SU-DHL-6 (cell line): Measurements from ENCODE around the gene ANKFY1.

ENCODE experiments used
- H2AFZ ChIP-seq: fragments of 200-600 bp; sonication (generic); 2 replicates; pipeline ENCODE4 v1.6.1; 2014; ENCODE audit warnings: low read depth, mild to moderate bottlenecking, moderate library complexity, mixed read lengths, antibody characterized with exemption, low read length; ENCODE audit not compliant: severe bottlenecking
- H3F3A ChIP-seq: fragments of 200-600 bp; shearing (Covaris generic); 2 replicates; pipeline ENCODE4 v1.6.0; 2016; ENCODE audit warnings: antibody characterized with exemption, mild to moderate bottlenecking; ENCODE audit not compliant: insufficient read depth
- H3K27ac ChIP-seq: fragments of 200-600 bp; sonication (generic); 2 replicates; pipeline ENCODE4 v1.5.1; 2016; ENCODE audit warnings: low read depth, mild to moderate bottlenecking, low read length, moderate library complexity, mixed read lengths
- H3K27me3 ChIP-seq: fragments of 200-600 bp; sonication (generic), shearing (Covaris generic); 2 replicates; pipeline ENCODE4 v1.6.0; 2014; ENCODE audit warnings: mild to moderate bottlenecking, low read length
- H3K36me3 ChIP-seq: fragments of 200-600 bp; sonication (generic); 2 replicates; pipeline ENCODE4 v1.6.1; 2014; ENCODE audit warnings: mild to moderate bottlenecking, low read length, mixed read lengths
- H3K4me2 ChIP-seq: fragments of 300-600, 200-600 bp; shearing (Covaris generic), sonication (generic); 2 replicates; pipeline ENCODE4 v1.6.0; 2014; ENCODE audit warnings: low read length, low read depth, mild to moderate bottlenecking; ENCODE audit not compliant: poor library complexity, severe bottlenecking
- H3K4me3 ChIP-seq: fragments of 200-600 bp; sonication (generic); 2 replicates; pipeline ENCODE4 v1.5.1; 2014; ENCODE audit warnings: antibody characterized with exemption, low read length, mild to moderate bottlenecking, mixed read lengths; ENCODE audit not compliant: insufficient read depth, poor library complexity, severe bottlenecking
- H3K79me2 ChIP-seq: fragments of 200-600 bp; sonication (generic); 2 replicates; pipeline ENCODE4 v1.6.1; 2014; ENCODE audit warnings: mild to moderate bottlenecking, low read length, moderate library complexity; ENCODE audit not compliant: insufficient read depth
- H3K9ac ChIP-seq: fragments of 200-600 bp; sonication (generic); 2 replicates; pipeline ENCODE4 v1.7.0; 2014; ENCODE audit warnings: mild to moderate bottlenecking, low read length
- H3K9me2 ChIP-seq: fragments of 200-600 bp; sonication (generic); replicated peaks from 2 replicates; pipeline ENCODE4 v1.6.1; 2014; ENCODE audit warnings: low read length; ENCODE audit not compliant: insufficient read depth
- H3K9me3 ChIP-seq: fragments of 200-600 bp; sonication (generic); 2 replicates; pipeline ENCODE4 v1.6.1; 2014; ENCODE audit warnings: low read length, mixed read lengths; ENCODE audit not compliant: insufficient read depth
- H4K20me1 ChIP-seq: fragments of 200-600 bp; sonication (generic); 2 replicates; pipeline ENCODE4 v1.6.1; 2014; ENCODE audit warnings: low read depth, mild to moderate bottlenecking, antibody characterized with exemption, low read length, moderate library complexity, mixed read lengths
- EZH2phosphoT487 ChIP-seq: fragments of 200-600 bp; sonication (generic), shearing (Covaris generic); conservative IDR thresholded peaks from 2 replicates; pipeline ENCODE4 v1.6.1; 2018; ENCODE audit warnings: mild to moderate bottlenecking, antibody characterized with exemption, low read length, moderate library complexity, mixed read lengths
- TF ChIP-seq, protein P1 (sequence below): fragments of 200-600 bp; sonication (generic); IDR thresholded peaks from one replicate; pipeline ENCODE4 v1.5.1; 2017; ENCODE audit warnings: antibody characterized with exemption, mild to moderate bottlenecking, low read length, moderate library complexity; ENCODE audit not compliant: insufficient read depth, poor library complexity, severe bottlenecking

The ANKFY1 gene

DNA sequence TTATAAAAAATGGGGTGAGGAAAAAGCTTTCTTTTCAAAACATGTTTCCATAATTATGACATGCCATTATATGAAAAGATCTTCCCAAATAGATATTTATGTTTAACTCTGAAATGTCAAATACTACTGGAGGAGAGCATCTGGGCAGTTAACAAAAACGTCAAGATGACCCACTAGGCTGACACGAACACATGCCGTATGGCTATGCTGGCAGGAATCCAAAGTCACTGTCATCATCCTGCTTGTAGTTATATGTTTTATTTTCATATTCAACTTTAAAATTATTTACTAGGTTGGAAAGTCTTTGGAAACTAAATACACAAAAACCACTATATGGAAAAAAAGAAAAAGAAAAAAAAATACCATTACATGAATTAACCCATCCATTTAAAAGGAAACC lies 27.3 kb downstream of the ANKFY1 start:
- Histone ChIP-seq H3K79me2 (0 out of 2 replicates have a peak, but pooled peaks cover 4% of the 10 kb centered on the region), H3K9me3 (no peaks in the 10 kb centered on the region), H3K4me3 (no peak overlapping the region), H2AFZ (no peak overlapping the region), H3K4me2 (no peak overlapping the region), H3K27me3 (no peaks in the 10 kb centered on the region), H4K20me1 (no peaks in the 10 kb centered on the region), H3F3A (0 out of 2 replicates have a peak, but pooled peaks cover 3% of the 10 kb centered on the region), H3K9me2 (no peaks in the 10 kb centered on the region), H3K9ac (no peak overlapping the region), H3K27ac (no peak overlapping the region), H3K36me3 (peaks cover 24% of the 10 kb centered on the region)
- TF ChIP-seq, protein P1, sequence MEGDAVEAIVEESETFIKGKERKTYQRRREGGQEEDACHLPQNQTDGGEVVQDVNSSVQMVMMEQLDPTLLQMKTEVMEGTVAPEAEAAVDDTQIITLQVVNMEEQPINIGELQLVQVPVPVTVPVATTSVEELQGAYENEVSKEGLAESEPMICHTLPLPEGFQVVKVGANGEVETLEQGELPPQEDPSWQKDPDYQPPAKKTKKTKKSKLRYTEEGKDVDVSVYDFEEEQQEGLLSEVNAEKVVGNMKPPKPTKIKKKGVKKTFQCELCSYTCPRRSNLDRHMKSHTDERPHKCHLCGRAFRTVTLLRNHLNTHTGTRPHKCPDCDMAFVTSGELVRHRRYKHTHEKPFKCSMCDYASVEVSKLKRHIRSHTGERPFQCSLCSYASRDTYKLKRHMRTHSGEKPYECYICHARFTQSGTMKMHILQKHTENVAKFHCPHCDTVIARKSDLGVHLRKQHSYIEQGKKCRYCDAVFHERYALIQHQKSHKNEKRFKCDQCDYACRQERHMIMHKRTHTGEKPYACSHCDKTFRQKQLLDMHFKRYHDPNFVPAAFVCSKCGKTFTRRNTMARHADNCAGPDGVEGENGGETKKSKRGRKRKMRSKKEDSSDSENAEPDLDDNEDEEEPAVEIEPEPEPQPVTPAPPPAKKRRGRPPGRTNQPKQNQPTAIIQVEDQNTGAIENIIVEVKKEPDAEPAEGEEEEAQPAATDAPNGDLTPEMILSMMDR: no peak
- no peak for TF ChIP-seq EZH2phosphoT487

DNA sequence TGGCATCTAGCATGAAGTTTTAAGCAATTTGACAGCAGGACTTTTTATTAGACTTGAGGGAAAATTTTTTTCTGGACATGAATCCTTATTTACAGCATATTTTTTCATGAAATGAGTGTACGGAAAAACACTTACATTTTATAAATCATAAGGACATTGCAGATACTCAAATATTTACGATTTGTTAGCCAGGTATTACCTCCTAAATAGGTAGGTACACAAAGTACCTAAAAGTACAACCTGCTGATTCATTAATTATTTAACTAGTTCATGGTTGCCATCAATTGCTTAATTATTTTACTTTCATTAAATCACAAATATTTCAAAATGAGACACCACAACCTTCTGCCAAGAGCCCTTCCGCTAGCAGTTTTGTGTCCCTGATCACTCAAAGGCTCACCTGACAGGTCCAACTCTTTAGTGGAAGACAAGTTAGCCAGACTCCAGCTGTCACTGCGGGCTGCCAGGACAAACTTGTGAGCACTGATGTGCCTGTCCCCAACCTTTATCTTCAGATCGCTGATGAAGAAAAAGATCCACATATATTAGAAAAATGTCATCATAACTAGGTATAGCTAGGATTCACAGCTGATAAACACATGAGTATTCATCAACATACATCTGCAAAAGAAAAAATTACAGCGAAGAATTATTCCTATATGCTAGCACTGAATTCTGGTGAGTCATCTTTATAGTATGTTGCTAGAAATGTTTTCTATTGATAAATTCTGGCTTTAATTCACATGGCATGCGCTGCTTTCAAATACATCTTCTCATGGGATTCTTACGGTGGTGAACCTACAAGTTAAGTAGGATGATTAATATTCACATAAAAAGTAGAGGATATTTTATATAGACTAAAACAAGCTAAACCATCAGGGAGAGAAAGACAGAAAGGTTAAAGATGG lies 28.2 kb downstream of the ANKFY1 start:
- Histone ChIP-seq H3K27ac (no peak overlapping the region), H3F3A (peaks cover 7% of the 10 kb centered on the region; the same call in 1 of the 2 replicates), H3K9me2 (no peaks in the 10 kb centered on the region), H2AFZ (no peak overlapping the region), H3K27me3 (no peaks in the 10 kb centered on the region), H3K36me3 (peaks cover 20% of the 10 kb centered on the region), H3K4me2 (no peak overlapping the region), H3K9me3 (no peaks in the 10 kb centered on the region), H4K20me1 (no peaks in the 10 kb centered on the region), H3K4me3 (no peak overlapping the region), H3K9ac (no peak overlapping the region), H3K79me2 (peaks cover 7% of the 10 kb centered on the region; the same call in 1 of the 2 replicates)
- no peak for TF ChIP-seq EZH2phosphoT487
- TF ChIP-seq, protein P1: no peak

DNA sequence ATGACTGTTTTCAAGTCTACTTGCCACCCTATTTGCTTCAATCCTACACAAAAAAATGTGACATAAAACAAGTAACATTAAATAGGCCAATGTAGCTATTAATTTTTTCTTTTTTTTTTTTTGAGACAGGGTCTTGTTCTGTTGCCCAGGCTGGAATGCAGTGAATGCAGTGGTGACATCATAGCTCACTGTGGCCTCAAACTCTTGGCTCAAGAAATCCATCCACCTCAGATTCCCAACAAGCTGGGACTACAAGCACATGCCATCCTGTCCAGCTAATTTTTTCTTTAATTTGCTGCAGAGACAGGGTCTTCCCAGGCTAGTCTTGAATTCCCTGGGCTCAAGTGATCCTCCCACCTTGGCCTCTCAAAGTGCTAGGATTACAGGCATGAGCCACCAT lies 29.4 kb downstream of the ANKFY1 start:
- no peaks in the 10 kb centered on the region for H3K9me3 ChIP-seq
- H3K9me2 ChIP-seq: no peaks in the 10 kb centered on the region
- H2AFZ ChIP-seq: no peak overlapping the region
- no peak overlapping the region for H3K4me2 ChIP-seq
- H3K4me3 ChIP-seq: no peak overlapping the region
- no peak for TF ChIP-seq EZH2phosphoT487
- TF ChIP-seq, protein P1: no peak
- H3F3A ChIP-seq: peaks cover 7% of the 10 kb centered on the region; the same call in 1 of the 2 replicates
- peaks cover 7% of the 10 kb centered on the region; the same call in 1 of the 2 replicates for H3K79me2 ChIP-seq
- H4K20me1 ChIP-seq: no peaks in the 10 kb centered on the region
- peaks cover 20% of the 10 kb centered on the region for H3K36me3 ChIP-seq
- H3K27me3 ChIP-seq: no peaks in the 10 kb centered on the region
- H3K9ac ChIP-seq: no peak overlapping the region
- H3K27ac ChIP-seq: no peak overlapping the region
